Vagina (tissue), 2 donors: ENCODE data around the gene MAP1B.

Experiments
- CTCF ChIP-seq, 3 experiments: fragments of 450-650 bp in 2 of 3; fragments of 200-600 bp in 1 of 3; sonication (generic) in 1 of 3; IDR thresholded peaks; one replicate each; pipeline ENCODE4 v1.5.1; 2017 to 2019; ENCODE audit warnings: antibody characterized with exemption in 3 of 3, mild to moderate bottlenecking in 2 of 3, moderate library complexity in 2 of 3
- POLR2A ChIP-seq, 2 donors: fragments of 450-650 bp; IDR thresholded peaks; one replicate each; pipeline ENCODE4 v1.6.1; 2017; ENCODE audit warnings: antibody characterized with exemption in 2 of 2, mild to moderate bottlenecking in 2 of 2, moderate library complexity in 2 of 2
- POLR2AphosphoS5 ChIP-seq, 2 donors: sonication (generic); formaldehyde crosslinking; IDR thresholded peaks; one replicate each; pipeline ENCODE4 v1.9.0; 2017; ENCODE audit warnings: antibody characterized with exemption in 2 of 2, mild to moderate bottlenecking in 2 of 2, low read depth in 1 of 2; ENCODE audit not compliant: insufficient read depth in 1 of 2

GRCh38 chr5:72146056-72146455 lies 38.8 kb downstream of the MAP1B start:
- TF ChIP-seq CTCF (IDR thresholded peaks at IDR 0.05) (no peak), POLR2A (IDR thresholded peaks at IDR 0.05) (no peak), POLR2AphosphoS5 (IDR thresholded peaks at IDR 0.05; ENCODE audit: insufficient read depth in 1 of 2, low read depth in 1 of 2) (no peak)
